Cardiac fibroblast (primary cell): ENCODE results near the gene AP2A2.
A peak's percentile ranks its signal among the peaks of the same experiment; 100 is the strongest.

Source experiments
- DNase-seq, 2 donors: peaks; one replicate each; pipeline versions ENCODE4 v3.0.0 to v3.0.0-alpha.2; 2010; ENCODE audit warnings: low read depth in 2 of 2
- H3K4me3 ChIP-seq, 2 donors: replicated peaks in 1 of 2; 1 replicate in 1 of 2; 2 replicates in 1 of 2; pipeline ENCODE4 v1.5.1; 2011; ENCODE audit warnings: low read depth in 2 of 2, low read length in 2 of 2, mild to moderate bottlenecking in 2 of 2, moderate library complexity in 1 of 2
- CTCF ChIP-seq: IDR thresholded peaks from one replicate; pipeline ENCODE4 v1.5.1; 2011; ENCODE audit warnings: low read depth, mild to moderate bottlenecking, low read length, inconsistent platforms

The AP2A2 gene

GRCh38 chr11:898540-899190 is 27.0 kb upstream of the AP2A2 start:
- H3K4me3 ChIP-seq = no peak overlapping the region
- TF ChIP-seq CTCF = peak; percentile 9
- peak; percentile 11 to 33 for DNase-seq

DNA sequence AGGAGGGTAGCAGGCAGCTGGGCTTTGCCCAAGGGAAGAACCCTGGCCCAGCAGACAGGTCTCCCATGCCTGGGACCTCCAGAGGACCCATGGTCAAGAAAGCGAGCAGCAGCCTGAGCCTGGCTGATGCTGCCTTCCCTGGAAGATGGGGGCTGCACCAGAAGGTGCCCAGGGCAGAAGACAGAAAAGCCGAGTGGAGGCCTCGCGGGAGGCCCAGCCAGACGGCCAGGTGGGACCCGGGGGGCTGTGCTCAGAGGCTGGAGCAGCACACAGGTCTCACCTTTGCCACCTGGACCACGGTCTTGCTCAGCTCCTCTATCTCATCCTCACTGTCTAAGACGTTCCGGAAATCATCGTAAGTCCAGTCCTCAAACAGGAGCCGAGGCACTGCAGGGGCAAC is 25.9 kb upstream of the AP2A2 start:
- no peak for TF ChIP-seq CTCF
- H3K4me3 ChIP-seq = no peak overlapping the region
- no peak for DNase-seq

- no peak for TF ChIP-seq CTCF
- H3K4me3 ChIP-seq = no peak overlapping the region
- no peak for DNase-seq
These were observed 25.1 kb upstream of the AP2A2 start for GRCh38 chr11:900545-900944.

- H3K4me3 ChIP-seq = no peak overlapping the region
- TF ChIP-seq CTCF = no peak
- no peak for DNase-seq
These were observed 24.1 kb upstream of the AP2A2 start for GRCh38 chr11:901452-902061.

DNA sequence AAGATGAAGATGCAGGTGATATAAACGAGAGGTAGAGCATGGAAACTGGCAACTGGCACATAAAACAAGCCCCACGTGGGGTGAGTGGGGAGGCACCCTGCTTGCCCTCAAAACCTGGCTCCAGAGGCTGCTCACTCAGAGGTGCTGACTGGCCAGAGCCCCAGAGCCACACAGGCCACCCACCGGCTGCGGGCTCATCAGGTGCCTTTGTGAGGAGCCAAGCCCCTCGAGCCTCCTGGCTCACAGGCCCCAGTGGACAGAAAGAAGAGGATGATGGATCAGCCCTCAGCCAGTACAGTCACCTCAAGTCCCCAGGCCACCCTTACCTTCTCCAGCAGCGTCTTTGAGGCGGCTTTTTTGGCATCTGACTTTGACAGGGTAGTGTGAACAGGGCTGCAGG is 21.3 kb upstream of the AP2A2 start:
- DNase-seq = no peak
- H3K4me3 ChIP-seq = no peak overlapping the region
- TF ChIP-seq CTCF = no peak

DNA sequence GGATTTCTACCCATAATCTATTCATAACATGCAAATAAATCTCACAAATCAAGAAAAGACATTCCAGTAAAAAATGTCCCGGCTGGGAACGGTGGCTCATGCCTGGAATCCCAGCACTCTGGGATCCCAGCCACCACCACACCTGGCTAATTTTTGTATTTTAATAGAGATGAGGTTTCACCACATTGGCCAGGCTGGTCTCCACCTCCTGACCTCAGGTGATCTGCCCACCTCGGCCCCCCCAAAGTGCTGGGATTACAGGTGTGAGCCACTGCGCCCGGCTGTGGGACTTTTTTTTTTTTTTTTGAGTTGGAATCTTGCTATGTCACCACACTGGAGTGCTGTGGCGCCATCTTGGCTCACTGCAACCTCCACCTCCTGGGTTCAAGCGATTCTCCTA is 19.7 kb upstream of the AP2A2 start:
- TF ChIP-seq CTCF = no peak
- DNase-seq = no peak
- no peak overlapping the region for H3K4me3 ChIP-seq

GRCh38 chr11:907668-908067 is 18.0 kb upstream of the AP2A2 start:
- no peak overlapping the region for H3K4me3 ChIP-seq
- TF ChIP-seq CTCF = no peak
- DNase-seq = no peak
